Erythroblast (primary cell): ENCODE data around the gene GNG14.
"Not testable (repeated sequence)": the region's sequence is repeated elsewhere in the genome, so short reads cannot be mapped to it uniquely, and the experiment has no call there.

Source experiments
- DNase-seq, 2 experiments: peaks; one replicate each; lab custom pipeline; 2025; lab: John Stamatoyannopoulos, UW
- GATA1 ChIP-seq: IDR thresholded peaks from 2 replicates; pipeline ENCODE4 v1.6.1; 2011; ENCODE audit warnings: low read depth, mild to moderate bottlenecking, control low read depth, low read length, moderate library complexity
- POLR2A ChIP-seq: IDR thresholded peaks from 2 replicates; pipeline ENCODE4 v1.6.1; 2011; ENCODE audit warnings: mild to moderate bottlenecking, low read length

Gene GNG14

GRCh38 chr19:12696366-12697335 is 8.9 kb downstream of the GNG14 start, which contains the start of gene FBXW9:
Gene FBXW9, minus strand, starts transcription at chr19:12696631. Its CDS starts 50 bp downstream, at chr19:12696581.
- peak; percentile 98 for DNase-seq
- TF ChIP-seq GATA1, result no peak
- TF ChIP-seq POLR2A, result peak; percentile 80

- not testable (repeated sequence) for DNase-seq
Measured at GRCh38 chr19:12697425-12697824, 9.6 kb downstream of the GNG14 start.

DNA sequence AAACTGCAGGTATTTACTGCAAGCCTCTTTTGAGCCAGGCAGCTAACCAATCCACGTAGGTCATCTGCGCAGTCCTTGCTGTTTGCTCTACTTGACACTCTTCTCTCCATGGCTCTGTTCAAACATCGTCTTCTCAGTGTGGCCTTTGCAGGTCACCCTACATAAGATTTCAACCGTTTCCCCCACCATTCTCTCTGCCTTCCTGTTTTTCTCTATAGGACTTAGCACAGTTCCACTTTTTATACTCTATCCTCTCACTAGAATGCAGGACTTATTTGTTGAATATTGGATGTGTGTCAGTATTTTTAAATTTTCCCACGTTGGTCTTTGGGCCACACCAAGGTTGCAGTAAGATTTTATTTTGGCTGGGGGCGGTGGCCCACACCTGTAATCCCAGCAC is 10.3 kb downstream of the GNG14 start:
- TF ChIP-seq POLR2A (no peak), GATA1 (no peak)
- DNase-seq, result no peak

DNA sequence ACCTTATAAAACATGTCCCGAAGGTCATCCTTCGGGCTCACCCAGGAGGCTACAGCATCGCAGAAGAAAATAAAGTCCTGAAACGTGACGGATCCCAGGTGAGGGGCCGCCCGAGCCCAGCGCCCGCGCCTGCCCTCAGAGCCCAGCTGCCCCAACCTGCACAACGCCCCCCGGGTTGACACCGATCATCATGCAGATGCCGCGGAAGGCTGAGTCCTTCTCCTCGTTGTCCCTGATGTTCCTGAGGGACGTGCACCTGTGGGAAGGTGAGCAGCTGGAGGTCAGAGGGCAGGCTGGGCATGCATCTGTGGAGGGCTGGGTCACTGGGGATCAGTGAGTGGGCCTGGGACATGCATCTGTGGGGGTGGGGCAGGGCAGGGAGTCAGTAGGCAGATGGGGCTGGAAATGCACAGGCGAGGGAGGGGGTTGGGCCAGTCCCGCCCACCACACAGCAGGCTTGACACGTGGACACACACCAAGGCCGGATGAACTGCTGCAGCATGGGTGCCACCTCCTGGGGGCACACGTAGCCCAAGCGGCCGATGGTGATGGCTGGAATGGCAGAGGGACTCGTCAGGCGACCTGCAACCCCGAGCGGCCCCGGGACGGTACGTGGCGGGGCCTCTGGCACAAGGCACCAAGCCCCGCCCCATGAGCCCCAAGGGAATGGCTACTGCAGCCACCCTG is 13.9 kb downstream of the GNG14 start:
- TF ChIP-seq GATA1 (no peak), POLR2A (no peak)
- DNase-seq, result no peak

DNA sequence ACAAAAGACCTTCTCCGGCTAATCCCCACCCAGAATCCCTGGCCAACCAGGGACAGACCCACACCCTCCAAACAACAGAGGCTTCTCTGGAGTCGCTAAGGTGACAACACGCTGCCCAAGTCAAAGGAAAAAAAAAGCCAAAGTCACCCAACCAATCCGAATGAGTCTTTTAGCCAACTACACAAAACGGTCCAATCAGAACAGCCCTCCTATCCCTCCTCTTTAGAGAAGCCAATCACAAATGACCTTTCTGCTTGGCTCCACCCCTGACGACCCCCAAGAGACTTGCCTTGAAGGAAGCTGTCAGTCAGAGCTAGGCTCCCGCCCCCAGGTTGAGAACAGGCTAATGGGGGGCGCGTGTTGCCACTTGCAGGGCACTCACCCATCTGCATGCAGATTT is 15.2 kb downstream of the GNG14 start:
- no peak for TF ChIP-seq GATA1
- no peak for TF ChIP-seq POLR2A
- DNase-seq, result peak; percentile 66 to 77

GRCh38 chr19:12705169-12705568 is 17.4 kb downstream of the GNG14 start:
- no peak for TF ChIP-seq POLR2A
- TF ChIP-seq GATA1, result no peak
- DNase-seq, result no peak

DNA sequence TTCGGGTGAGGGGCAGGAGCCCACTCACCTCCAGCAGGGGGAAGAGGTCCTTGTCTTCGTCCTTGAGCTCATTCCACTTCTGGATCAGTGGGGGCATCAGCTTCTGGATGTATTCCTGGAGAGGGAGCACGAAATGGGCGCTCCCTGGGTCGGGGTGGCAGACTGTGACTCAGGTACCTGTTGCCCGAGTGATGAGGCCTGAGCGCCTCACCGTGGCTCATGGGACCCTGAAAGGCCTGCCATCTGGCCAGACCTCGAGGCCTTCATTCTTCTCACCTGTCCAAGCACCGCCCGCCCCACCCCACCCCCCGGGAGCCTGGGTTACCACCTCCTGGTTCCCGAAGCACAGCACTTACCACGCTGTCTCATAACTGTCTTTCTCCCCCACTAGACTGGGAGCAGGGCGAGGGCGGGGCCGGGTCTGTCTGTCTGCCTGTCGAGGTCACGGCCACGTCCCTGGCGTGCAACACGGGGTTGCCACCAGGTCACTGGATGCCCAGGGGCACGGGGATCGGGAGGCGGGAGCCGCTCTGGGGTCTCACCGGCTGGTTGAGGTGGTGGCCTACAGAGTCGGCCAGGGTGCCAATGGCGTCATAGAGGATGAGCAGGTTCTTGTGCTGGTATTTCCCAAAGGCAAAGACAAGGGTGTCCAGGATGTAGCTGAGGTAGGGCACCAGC is 18.0 kb downstream of the GNG14 start:
- TF ChIP-seq GATA1 (no peak), POLR2A (no peak)
- no peak for DNase-seq

DNA sequence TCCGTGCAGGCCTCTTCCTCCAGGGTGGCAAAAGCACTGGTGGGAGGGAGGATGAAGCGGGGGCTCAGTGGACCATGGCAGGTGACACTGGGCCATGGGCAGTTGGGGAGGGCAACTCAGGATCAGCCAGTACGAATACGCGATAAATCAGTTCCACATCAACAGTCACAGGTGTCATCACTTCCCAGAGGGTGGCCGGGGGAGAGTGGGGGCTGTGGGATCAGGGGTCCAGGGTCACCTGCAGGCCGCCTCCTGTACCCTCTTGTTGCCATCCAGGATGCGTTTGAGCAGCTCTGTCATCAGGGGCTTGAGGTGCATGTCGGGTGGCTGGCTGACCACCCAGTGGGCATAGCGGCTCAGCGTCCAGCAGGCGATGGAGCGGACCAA is 18.5 kb downstream of the GNG14 start:
- TF ChIP-seq POLR2A (no peak), GATA1 (no peak)
- no peak for DNase-seq

DNA sequence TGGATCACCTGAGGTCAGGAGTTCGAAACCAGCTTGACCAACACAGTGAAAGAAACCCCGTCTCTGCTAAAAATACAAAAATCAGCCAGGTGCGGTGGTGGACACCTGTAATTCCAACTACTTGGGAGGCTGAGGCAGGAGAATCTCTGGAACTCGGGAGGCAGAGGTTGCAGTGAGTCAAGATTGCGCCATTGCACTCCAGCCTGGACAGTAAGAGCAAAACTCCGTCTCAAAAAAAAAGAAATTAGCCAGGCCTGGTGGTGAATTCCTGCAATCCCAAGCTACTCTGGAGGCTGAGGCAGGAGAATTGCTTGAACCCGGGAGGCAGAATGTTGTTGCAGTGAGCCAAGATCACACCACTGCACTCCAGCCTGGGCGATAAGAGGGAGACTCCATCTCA is 20.8 kb downstream of the GNG14 start:
- TF ChIP-seq GATA1 (no peak), POLR2A (no peak)

GRCh38 chr19:12711187-12711586 is 23.4 kb downstream of the GNG14 start:
- no peak for TF ChIP-seq GATA1
- TF ChIP-seq POLR2A, result no peak
- DNase-seq, result no peak

More for the DNA sequence above, 20.8 kb downstream of the GNG14 start:
- DNase-seq, result no peak

DNA sequence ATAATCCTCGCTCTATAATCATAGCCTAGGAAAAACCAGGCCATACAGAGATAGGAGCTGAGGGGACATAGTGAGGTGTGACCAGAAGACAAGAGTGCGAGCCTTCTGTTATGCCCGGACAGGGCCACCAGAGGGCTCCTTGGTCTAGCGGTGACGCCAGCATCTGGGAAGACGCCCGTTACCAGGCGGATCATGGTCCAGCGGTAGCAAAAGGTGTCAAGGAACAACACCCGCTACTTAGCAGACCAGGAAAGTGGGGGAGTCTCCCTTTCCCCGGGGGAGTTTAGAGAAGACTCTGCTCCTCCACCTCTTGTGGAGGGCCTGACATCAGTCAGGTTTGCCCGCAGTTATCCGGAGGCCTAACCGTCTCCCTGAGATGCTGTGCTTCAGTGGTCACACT is 24.3 kb downstream of the GNG14 start:
- not testable (repeated sequence) for DNase-seq

GRCh38 chr19:12713304-12713703 is 25.5 kb downstream of the GNG14 start:
- not testable (repeated sequence) for DNase-seq

- no peak for TF ChIP-seq GATA1
- TF ChIP-seq POLR2A, result no peak
- no peak for DNase-seq
Measured at GRCh38 chr19:12715102-12715501, 27.3 kb downstream of the GNG14 start.

DNA sequence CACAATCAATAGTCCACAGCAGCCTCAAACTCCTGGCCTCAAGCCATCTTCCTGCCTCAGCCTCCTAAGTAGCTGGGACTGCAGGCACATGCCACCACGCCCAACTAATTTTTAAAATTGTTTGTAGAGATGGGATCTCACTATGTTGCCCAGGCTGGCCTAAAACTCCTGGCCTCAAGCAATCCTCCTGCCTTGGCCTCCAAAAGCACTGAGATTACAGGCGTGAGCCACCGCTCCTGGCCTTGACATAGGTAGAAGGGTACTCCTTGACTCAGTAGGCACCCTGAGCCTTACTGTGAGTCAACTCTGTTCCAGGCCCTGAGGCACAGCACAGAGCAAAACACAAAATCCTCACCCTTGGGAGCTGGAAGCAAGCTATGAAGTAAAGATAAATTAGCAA is 28.1 kb downstream of the GNG14 start:
- TF ChIP-seq GATA1, result no peak
- no peak for TF ChIP-seq POLR2A
- DNase-seq, result peak in 1 of 2 experiments; percentile 28

DNA sequence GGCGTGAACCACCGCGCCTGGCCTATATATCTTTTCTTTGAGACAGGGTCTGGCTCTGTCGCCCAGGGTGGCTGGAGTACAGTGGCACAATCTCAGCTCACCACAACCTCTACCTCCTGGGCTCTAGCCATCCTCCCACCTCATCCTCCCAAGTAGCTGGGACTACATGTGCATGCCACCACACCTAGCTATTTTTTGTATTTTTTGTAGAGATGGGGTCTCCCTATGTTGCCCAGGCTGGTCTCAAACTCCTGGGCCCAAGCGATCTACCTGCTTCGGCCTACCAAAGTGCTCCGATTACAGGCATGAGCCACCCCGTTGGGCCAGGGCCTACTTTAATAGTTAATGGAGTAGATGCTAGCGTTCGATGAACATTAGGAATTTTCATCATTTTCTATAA is 32.5 kb downstream of the GNG14 start:
- no peak for TF ChIP-seq GATA1
- no peak for TF ChIP-seq POLR2A
- no peak for DNase-seq
